HG02852 (cell line): Measurements from ENCODE around the gene RERE.

Source experiments
- ATAC-seq: cut with Tn5 transposase; IDR thresholded peaks from one replicate; pipeline ENCODE4 v1.9.1; 2021; ENCODE audit warnings: mild to moderate bottlenecking, moderate library complexity; ENCODE audit not compliant: unreplicated experiment

RERE gene

GRCh38 chr1:8495928-8496401 is 321.5 kb downstream of the RERE start:
- ATAC-seq: no peak

GRCh38 chr1:8494681-8495080 is 322.8 kb downstream of the RERE start:
- ATAC-seq: no peak

GRCh38 chr1:8493916-8494540 is 323.4 kb downstream of the RERE start:
- no peak for ATAC-seq

- no peak for ATAC-seq
These were observed 330.2 kb downstream of the RERE start for GRCh38 chr1:8487249-8487648.

- no peak for ATAC-seq
These were observed 331.4 kb downstream of the RERE start for GRCh38 chr1:8486047-8486446.

GRCh38 chr1:8483586-8483985 is 333.9 kb downstream of the RERE start:
- ATAC-seq: no peak

GRCh38 chr1:8482979-8483381 is 334.5 kb downstream of the RERE start:
- no peak for ATAC-seq

- no peak for ATAC-seq
These were observed 335.6 kb downstream of the RERE start for GRCh38 chr1:8481650-8482380.

- no peak for ATAC-seq
These were observed 338.9 kb downstream of the RERE start for GRCh38 chr1:8478566-8478965.

GRCh38 chr1:8477983-8478362 is 339.5 kb downstream of the RERE start:
- ATAC-seq: no peak

GRCh38 chr1:8477166-8477982 is 340.1 kb downstream of the RERE start:
- peak; percentile 51 for ATAC-seq

- no peak for ATAC-seq
These were observed 341.4 kb downstream of the RERE start for GRCh38 chr1:8476006-8476405.

GRCh38 chr1:8474369-8474768 is 343.1 kb downstream of the RERE start:
- no peak for ATAC-seq

GRCh38 chr1:8473891-8474300 is 343.5 kb downstream of the RERE start:
- no peak for ATAC-seq

- ATAC-seq: no peak
These were observed 344.1 kb downstream of the RERE start for GRCh38 chr1:8473121-8473875.

GRCh38 chr1:8472668-8473067 is 344.8 kb downstream of the RERE start:
- peak; percentile 53 for ATAC-seq

- no peak for ATAC-seq
These were observed 346.0 kb downstream of the RERE start for GRCh38 chr1:8471451-8471850.

GRCh38 chr1:8468751-8469150 is 348.7 kb downstream of the RERE start:
- ATAC-seq: no peak

GRCh38 chr1:8467308-8467707 is 350.1 kb downstream of the RERE start:
- ATAC-seq: no peak

GRCh38 chr1:8465692-8466091 is 351.7 kb downstream of the RERE start:
- ATAC-seq: no peak

GRCh38 chr1:8465013-8465412 is 352.4 kb downstream of the RERE start:
- no peak for ATAC-seq
